Right atrium auricular region (tissue), 2 donors: ENCODE data around the gene USF2. TPM values are rescaled to one million over a fixed set of nuclear protein-coding genes. Genes with fewer than 3 reads are reported as not detected.

ENCODE experiments used
- DNase-seq: peaks from one replicate; pipeline ENCODE4 v3.0.0-alpha.2; 2019; ENCODE audit warnings: low spot score
- H3K27ac ChIP-seq, 2 donors: fragments of 200-600 bp; sonication (generic); 1 replicate in 1 of 2; 2 replicates in 1 of 2; pipeline ENCODE4 v1.5.1; 2016 to 2019
- H3K27me3 ChIP-seq, 2 donors: fragments of 200-600 bp; sonication (generic); one replicate each; pipeline versions ENCODE4 v1.5.1 to v1.6.0; 2017 to 2019
- H3K36me3 ChIP-seq: fragments of 200-600 bp; sonication (generic); one replicate; pipeline ENCODE4 v1.5.1; 2016
- H3K4me1 ChIP-seq, 2 donors: fragments of 200-600 bp; sonication (generic); one replicate each; pipeline versions ENCODE4 v1.5.1 to v1.6.0; 2017 to 2019
- H3K4me3 ChIP-seq, 2 donors: fragments of 200-600 bp; sonication (generic); 1 replicate in 1 of 2; 2 replicates in 1 of 2; pipeline ENCODE4 v1.5.1; 2017 to 2019; ENCODE audit warnings: mild to moderate bottlenecking in 1 of 2, moderate library complexity in 1 of 2
- H3K9me3 ChIP-seq, 2 donors: fragments of 200-600 bp; sonication (generic); one replicate each; pipeline ENCODE4 v1.5.1; 2019
- total RNA-seq, 2 donors: library from RNA; depleted of rRNA; stranded (reverse); fragments of >200 nt; gene quantifications; one replicate each; pipeline ENCODE4 v1.1.0, GENCODE V29; 2016
- TF ChIP-seq, protein P1 (sequence below), 2 donors: fragments of 200-600 bp; sonication (generic); IDR thresholded peaks; one replicate each; pipeline ENCODE4 v1.5.1; 2019; ENCODE audit warnings: antibody characterized with exemption in 2 of 2

USF2 gene
- total RNA-seq, 2 donors from 2014 or later: 130 to 180 TPM

DNA sequence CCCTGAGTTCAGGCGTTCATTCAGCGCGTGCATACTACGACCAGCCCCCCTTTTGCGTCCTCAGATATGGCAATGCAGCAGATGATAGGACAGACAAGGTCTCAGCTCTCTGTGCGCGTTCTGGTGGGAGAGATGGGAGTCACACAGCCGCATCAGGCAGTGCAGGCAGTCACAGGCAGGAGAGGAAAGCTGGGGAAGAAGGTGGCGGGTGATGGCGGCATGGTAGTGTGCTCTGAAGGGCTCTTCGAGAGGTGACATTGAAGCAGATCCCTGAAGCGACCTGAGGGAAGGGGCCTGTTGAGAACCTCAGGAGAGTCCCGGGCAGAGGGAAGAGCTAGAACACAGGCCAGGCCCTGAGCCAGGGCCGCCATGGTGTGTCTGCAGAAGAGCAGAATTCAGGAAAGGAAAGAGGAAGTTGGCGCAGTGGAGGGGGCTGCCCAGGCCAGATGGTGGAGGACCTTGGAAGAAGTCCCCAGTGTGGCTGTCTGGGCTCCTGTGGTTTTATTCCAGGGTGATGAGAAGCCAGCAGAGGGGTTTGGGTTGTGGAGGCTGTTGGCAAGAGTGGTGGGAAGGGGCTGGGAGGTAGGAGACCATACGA, 3.5 kb downstream of the USF2 start:
- Histone ChIP-seq H3K9me3 (no peaks in the 10 kb centered on the region), H3K4me3 (no peak overlapping the region), H3K36me3 (peaks cover 42% of the 10 kb centered on the region), H3K4me1 (peaks cover 0 to 12% of the 10 kb centered on the region in 2 donors), H3K27ac (no peak overlapping the region), H3K27me3 (no peaks in the 10 kb centered on the region)
- TF ChIP-seq, protein P1, sequence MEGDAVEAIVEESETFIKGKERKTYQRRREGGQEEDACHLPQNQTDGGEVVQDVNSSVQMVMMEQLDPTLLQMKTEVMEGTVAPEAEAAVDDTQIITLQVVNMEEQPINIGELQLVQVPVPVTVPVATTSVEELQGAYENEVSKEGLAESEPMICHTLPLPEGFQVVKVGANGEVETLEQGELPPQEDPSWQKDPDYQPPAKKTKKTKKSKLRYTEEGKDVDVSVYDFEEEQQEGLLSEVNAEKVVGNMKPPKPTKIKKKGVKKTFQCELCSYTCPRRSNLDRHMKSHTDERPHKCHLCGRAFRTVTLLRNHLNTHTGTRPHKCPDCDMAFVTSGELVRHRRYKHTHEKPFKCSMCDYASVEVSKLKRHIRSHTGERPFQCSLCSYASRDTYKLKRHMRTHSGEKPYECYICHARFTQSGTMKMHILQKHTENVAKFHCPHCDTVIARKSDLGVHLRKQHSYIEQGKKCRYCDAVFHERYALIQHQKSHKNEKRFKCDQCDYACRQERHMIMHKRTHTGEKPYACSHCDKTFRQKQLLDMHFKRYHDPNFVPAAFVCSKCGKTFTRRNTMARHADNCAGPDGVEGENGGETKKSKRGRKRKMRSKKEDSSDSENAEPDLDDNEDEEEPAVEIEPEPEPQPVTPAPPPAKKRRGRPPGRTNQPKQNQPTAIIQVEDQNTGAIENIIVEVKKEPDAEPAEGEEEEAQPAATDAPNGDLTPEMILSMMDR (IDR thresholded peaks at IDR 0.05): no peak
- DNase-seq: no peak

DNA sequence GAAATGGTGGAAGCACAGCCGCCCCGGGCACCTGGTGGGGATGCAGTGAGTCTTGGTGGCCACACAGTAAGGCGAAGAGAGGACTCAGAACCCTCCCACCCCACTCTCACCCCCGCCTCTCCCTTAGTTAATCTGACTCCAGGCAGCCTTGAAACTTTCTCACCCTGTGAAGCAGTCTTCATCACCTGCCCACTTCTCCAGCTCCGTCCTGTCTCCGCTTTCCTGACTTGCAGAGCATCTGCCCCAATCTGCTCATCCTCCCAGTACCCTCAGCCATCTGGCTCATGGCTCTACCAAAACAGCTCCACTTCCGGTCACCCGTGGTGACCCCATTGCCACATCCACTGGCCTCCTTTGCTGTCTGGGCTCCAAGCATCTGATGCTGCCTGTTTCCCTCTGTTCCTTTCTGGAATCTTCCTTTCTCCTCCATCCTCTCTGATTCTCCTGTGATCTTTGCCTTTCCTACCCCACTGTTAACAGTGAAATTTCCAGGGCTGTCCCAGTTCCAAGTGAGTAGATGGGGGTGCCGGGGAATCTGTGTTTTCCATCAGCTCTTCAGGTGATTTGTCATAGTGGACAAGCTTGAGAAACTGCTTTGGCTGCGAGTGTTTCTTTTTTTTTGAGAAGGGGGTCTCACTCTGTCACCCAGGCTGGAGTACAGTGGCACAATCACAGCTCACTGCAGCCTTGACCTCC, 4.3 kb downstream of the USF2 start:
- H3K4me3 ChIP-seq: no peak overlapping the region
- no peaks in the 10 kb centered on the region for H3K27me3 ChIP-seq
- H3K9me3 ChIP-seq: no peaks in the 10 kb centered on the region
- no peak for DNase-seq
- H3K36me3 ChIP-seq: peaks cover 45% of the 10 kb centered on the region
- TF ChIP-seq, protein P1 (IDR thresholded peaks at IDR 0.05): no peak
- H3K4me1 ChIP-seq: peaks cover 0 to 9% of the 10 kb centered on the region in 2 donors
- H3K27ac ChIP-seq: no peak overlapping the region

DNA sequence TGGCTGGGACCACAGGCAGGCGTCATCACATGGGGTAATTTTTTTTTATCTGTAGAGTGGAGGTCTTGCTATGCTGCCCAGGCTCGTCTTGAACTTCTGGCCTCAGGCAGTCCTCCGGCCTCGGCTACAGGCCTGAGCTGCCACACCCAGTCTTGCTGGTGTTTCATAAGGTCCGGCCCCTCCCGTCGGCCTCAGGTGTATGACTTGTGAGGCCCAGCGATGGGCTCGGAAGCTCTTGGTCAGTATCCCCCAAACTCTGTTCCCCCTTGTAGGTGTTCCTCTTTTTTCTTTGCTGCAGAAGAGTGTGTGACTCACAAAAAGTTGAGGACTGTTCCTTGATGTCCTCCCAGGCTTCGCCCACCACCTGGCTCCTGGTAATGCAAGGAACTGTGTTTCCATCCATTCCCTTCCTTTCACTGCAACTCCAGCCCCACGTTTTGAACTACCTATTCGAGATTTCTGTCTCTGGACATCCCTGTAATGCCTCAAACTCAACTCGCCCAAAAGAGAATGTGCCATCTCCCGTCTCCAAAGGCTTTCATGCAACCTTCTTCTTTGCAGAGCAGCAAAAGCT, 5.0 kb downstream of the USF2 start:
- peaks cover 48% of the 10 kb centered on the region for H3K36me3 ChIP-seq
- no peak overlapping the region for H3K27ac ChIP-seq
- H3K27me3 ChIP-seq: no peaks in the 10 kb centered on the region
- H3K4me1 ChIP-seq: peaks cover 0 to 9% of the 10 kb centered on the region in 2 donors
- H3K4me3 ChIP-seq: no peak overlapping the region
- H3K9me3 ChIP-seq: no peaks in the 10 kb centered on the region
- no peak for DNase-seq
- TF ChIP-seq, protein P1 (IDR thresholded peaks at IDR 0.05): no peak

DNA sequence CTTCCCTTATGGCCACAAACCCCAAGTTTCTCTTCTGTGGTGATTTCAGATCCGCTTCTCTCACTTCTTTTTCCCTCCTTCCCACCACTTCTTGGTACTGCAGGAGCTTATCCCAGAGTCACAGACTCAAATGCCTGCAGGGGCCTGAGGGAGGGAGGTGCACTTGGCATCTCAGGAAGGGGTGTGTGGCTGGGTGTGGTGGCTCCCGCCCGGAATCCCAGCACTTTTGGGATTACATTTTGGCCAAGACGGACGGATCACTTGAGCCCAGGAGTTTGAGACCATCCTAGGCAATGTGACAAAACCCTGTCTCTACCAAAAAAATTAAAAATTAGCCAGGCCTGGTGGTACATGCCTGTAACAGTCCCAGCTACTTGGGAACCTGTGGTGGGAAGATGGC, 5.6 kb downstream of the USF2 start:
- no peak overlapping the region for H3K4me3 ChIP-seq
- no peak for DNase-seq
- no peaks in the 10 kb centered on the region for H3K9me3 ChIP-seq
- peaks cover 53% of the 10 kb centered on the region for H3K36me3 ChIP-seq
- no peaks in the 10 kb centered on the region for H3K27me3 ChIP-seq
- TF ChIP-seq, protein P1 (IDR thresholded peaks at IDR 0.05): no peak
- peaks cover 0 to 9% of the 10 kb centered on the region in 2 donors for H3K4me1 ChIP-seq
- no peak overlapping the region for H3K27ac ChIP-seq

DNA sequence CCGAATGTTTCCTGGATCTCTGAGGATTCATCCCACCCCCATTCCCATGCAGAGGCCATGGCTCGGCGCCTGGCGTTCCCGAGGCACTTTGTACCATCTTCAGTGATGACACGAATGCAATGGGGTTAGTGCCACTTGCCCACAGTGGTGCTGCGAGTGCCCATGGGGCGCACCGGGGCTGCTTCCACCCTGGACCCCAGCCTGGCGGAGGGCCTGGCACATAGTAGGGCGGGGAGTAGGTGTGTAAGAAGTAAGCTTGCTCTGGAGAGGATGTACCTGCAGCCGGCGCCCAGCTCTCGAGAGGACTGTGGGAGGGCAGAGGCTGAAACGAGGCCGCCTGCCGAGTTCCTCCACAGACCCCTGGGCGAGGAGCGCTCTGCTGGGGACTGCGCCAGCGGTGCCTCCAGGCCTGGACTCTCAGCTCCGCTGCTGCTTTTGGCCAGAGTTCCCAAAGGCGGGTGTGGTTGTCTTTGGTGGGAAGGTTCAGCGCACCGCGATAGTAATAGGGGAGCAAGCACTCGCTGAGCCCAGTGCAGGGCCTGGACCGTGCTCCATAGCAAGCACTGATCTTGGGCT, 8.0 kb downstream of the USF2 start:
- Histone ChIP-seq H3K36me3 (peaks cover 38% of the 10 kb centered on the region), H3K27ac (no peak overlapping the region), H3K9me3 (no peaks in the 10 kb centered on the region), H3K27me3 (no peaks in the 10 kb centered on the region), H3K4me1 (peaks cover 0 to 20% of the 10 kb centered on the region in 2 donors), H3K4me3 (no peak overlapping the region)
- TF ChIP-seq, protein P1 (IDR thresholded peaks at IDR 0.05): no peak
- DNase-seq: no peak
